ENCODE data around the gene PTP4A1. TPM values are rescaled to one million over a fixed set of nuclear protein-coding genes. Genes with fewer than 3 reads are reported as not detected.

PTP4A1 gene
- total RNA-seq, 1 experiment from 2014 or later, result 28.5 TPM

DNA sequence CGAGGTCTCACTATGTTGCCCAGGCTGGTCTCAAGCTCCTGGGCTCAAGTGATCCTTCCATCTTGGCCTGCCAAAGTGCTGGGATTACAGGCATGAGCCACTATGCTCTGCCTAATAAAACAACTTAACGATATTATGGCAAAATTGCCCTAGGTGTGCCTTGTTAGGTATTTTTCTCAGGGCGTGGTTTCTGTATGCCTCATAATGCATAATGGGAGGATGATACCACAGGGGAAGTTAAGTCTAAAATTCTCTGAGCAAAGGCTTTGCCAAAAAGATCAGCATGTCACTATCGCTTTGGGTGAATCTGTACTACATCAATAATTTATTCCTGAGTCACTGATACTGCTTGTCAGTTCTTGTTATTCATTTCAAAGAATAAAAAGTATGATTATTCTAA is 15.9 kb upstream of the PTP4A1 start:
- DNase-seq (ENCODE audit: low read depth), result no peak

DNA sequence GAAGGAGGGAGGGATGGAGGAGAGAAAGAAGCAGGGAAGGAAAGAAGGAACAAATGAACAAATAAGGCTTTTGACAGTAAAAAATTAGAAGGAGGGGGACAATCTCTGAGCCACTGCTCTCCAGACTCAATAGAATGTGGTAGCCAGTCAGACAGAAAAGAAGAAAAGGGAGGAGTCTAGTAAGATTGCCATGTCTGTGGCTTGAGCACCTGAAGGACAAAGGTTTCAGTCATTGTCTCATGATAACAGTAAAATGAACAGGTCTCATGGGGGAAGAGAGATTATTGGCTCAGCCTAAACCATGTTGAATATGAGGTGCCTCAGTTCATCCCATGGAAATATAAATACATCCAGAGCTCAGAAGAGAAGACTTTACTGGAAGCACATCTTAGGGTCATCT is 14.0 kb upstream of the PTP4A1 start:
- no peak for DNase-seq (ENCODE audit: low read depth)

DNA sequence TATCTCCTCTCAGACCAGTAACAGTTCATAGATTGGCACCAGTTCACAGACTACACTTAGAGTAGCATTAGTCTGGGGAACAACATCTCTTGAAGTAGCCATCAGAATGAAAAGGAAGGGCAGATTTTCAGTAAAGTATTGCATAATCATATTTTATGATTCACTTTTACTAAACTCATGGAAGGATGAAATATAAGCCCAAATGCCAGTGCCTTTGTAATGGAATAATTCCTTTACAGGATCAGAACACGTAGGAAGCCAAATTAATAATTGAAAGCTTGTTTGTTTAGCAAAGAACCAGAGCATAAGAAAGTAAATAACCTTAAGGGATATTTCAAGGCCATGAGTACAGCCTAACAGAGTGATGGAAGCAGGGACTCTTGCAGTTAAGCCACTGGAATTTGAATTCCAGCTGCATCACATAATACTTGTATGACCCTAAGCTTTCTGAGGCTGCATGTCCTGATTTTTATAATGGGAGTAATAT is 11.4 kb upstream of the PTP4A1 start:
- peak; percentile 28 for DNase-seq (ENCODE audit: low read depth)

DNA sequence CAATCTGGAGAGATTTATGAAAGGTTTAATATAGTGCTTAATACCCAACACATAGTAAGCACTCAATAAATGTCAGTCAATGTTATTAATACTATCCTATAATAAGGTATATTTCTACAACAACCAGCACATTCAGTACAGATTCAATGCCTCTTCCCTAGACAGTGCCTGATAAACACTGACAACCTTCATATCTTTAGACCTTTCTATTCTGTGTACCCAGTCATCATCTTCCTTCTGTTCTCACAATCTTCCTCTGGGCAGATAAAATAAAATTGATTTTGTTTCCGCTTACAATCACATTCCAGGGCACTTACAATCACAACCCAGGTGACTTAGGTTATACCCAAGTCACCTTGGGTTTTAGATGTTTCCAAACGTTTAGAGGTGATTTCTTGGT is 11.0 kb upstream of the PTP4A1 start:
- DNase-seq (ENCODE audit: low read depth), result no peak

DNA sequence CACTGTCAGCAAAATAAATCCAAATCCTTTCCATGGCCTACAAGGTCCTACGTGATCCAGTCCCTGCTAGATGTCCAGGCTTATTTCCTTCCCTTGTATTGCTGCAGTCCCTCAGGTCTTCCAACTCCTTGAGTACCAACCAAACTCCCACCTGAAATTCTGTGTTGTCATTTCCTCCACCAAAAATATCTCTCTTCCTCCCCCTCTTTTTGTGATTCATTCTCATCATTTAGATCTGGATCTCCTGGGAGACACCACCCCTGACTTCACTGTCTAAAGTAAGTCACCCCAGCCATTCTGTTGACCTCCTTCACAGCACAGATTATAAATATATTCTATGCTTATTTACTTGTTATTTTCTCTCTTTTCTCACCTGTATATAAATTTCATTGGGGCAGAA is 9.0 kb upstream of the PTP4A1 start:
- no peak for DNase-seq (ENCODE audit: low read depth)

DNA sequence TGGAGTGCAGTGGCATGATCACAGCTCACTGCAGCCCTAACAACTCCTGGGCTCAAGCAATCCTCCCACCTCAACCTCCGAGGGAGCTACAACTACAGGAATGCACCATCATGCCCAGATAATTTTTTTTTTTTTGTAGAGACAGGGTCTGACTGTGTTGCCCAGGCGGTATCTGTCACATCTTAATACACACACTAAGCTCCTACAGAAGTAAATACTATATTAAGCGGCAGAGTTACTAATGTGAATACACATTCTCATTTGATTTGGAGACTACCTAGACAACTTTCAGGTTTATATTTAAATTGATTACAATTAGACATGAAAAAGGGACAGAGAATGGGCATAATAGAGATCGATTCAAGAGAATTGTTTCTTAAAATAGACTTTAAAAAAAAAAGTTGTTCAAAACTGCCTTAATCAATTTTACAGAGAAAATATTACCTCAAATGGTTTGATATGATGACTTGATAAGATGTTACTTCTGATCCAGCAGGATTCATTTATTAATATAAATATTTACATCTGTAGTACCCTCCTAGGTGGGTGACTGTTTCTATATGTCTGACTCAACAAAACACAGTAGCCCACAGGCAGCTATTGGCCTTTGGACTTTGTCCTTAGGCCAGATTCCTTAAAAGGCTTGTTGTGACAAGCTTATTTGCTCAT is 7.1 kb upstream of the PTP4A1 start:
- DNase-seq (ENCODE audit: low read depth), result no peak

DNA sequence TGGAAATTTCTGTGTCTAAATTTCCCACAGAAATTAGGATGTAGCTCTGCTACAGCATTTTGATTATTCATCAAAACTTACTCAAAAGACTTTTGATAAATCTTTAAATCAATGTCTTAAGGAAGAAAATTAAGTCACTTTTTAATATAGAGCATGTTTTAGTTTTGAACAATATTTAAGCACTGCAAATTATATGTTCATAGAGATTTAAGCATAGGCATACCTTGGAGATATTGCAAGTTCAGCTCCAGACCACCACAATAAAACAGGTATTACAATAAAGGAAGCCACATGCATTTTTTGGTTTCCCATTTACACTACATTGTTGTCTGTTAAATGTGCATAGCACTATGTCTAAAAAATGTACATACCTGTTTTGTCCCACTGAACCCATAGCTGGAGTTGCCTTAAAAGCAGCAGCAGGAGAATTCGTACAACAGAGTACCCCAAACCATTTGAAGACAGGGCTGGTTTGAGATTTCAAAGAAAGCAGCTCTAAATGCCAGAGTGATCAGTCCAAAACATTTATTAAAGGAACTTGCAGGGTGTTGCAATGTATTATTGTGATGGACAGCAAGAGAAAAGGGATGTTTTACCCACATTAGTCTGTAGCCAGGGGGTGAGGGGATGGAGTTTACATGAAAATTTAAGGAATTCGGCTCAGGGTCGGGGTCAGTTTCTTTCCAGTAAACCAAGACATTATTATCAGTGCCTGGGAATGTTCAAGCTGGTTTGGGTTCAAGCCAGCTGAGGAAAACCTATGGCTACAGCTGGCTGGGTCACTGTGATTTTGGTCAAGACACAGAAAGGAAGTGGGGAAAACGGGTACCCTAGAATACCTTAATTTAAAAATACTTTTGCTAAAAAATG is 6.3 kb upstream of the PTP4A1 start:
- DNase-seq (ENCODE audit: low read depth), result no peak

DNA sequence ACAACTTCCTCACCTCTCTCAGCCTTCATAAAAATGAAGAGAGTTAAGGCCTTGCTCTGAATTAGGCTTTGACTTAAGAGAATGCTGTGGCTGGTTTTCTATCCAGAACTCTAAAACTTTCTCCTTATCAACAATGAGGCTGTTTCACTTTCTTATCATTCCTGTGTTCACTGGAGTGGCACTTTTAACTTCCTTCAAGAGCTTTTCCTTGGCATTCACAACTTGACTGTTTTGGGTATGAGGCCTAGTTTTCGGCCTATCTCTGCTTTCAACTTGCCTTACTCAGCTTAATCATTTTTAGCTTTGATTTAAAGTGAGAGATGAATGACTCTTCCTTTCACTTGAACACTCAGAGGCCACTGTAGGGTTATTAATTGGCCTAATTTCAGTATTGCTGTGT is 4.3 kb upstream of the PTP4A1 start:
- DNase-seq (ENCODE audit: low read depth), result no peak

DNA sequence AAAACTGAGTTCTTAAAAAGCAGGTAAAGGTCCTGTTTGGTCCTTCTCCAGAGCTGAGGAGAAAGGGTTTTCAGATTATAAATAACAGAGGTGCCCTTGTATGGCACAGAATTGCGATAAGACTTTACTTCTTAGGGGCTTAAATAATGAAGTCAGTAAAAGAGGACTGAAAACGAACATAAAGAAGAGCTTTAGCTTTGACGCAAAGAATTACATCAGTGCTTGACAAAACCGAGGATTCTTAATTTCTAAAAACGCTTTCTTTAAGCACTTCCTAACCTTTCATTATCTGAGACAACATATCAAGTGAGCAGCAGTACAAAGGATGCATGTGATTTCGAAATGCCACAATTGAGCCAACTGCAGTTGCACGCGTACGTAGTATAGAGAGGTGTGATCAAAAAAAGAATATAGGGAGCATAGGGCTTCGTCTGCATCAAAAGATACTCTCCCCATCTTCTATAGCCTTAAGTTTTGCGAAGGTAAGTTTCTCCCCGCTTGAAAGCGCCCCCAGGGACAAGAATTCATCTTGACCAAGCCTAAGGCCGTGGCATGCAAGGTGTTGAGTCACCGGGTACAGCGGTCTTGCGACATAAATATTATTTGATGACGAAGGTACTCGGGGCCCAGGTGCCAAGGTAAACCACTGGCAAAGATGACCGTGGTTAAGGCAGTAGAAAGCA is 778 bp upstream of the PTP4A1 start:
- DNase-seq (ENCODE audit: low read depth), result peak; percentile 69

DNA sequence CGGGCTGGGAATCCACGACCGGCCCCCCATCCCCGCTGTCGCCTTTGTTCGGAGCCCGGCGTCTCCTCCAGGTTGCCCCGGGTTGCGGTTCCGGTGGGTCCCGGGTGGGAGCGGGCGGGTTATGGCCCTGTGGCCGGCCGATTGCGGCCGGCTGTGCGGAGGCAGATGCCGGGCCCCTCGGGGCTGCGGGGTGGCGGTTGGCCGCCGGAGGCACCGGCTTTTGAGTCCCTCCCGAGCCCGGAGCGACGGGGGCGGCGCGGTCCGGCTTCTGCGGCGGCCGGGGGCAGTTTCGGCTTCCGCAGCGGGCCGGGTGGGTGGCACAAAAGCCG is 431 bp downstream of the PTP4A1 start:
- no peak for DNase-seq (ENCODE audit: low read depth)

DNA sequence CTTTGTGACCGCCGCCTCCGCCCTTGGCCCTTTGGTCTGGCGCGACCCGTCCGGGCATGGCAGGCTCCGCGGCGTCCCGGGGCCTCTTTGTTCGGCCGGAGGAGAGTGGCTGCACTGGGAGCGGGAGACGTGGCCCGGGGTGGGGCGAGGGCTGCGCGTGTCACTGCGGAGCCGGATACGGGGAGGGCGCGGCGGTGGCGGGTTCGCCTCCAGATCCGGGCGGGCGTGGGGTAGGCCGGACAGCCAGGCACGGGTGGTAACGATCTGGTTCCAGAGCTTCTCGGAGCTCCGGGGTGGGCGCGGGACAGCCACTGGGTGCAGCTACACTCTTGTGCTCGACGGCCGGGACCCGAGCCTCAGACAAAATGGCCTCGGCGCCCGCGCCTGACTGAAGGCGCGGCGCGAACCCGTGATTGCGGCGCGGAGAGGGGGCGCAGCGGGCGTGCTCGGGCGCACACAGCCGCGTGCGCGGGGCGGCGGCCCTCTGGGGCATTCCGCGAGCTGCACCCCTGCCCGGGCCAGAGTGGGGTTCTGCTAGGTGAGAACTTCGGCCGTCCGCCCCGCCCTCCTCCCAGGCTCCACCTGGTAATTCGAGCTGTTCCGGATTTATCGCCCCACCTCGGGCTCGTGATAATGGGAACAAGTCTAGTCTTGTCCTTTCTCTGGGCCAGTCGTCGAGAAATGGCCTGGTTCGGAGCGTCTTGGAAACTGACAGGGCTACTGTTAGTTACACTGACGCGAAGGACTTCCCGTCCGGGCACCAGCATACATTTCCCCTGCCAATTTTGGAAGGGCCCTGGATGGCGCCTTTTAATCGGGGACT is 1.0 kb downstream of the PTP4A1 start:
- DNase-seq (ENCODE audit: low read depth), result peak; percentile 66

DNA sequence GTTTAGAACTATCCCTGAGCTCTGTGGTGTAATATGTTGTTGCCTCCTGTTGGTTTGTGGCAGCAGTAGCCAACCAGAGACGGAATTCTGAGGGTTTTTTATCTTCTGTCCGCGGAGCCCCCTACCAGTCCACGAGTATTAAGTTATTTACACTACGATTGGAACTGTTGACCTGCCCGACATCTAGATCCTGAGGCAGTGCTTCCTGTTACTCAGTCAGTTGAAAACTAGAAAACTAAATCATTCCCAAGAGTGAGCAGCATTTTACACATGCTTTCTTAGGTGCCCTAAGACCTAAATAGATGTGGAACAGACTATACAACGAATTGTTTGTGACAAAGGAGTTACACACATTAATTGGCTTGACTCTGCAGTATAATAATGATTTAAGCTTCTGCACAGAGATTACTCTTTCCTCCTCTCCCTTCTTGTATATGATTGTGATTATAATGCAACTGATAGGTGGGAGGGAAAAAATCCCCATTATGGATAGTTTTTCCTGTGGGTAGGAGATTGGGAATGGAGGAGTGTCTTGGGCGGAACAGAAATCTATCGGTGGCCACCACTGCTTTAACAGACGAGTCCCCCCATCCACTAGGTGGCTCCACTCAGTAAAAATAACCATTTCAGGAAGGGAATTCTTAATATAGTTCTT is 1.7 kb downstream of the PTP4A1 start:
- peak; percentile 71 for DNase-seq (ENCODE audit: low read depth)

DNA sequence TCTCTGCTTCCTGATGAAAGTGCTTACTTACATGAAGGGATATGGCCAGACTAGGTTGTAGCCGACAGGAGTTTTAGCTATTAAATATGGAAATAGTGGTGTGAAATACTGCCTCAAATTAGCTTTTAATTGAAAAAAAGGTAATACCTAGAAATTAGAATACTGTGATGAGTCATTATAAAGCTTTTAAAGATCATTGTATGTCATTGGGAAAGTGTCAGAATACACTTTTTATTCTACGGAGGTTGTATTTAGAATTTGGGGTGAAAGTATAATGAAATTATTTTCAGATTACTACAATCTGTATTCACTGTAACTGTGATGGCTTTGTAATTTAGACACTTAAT is 2.2 kb downstream of the PTP4A1 start:
- DNase-seq (ENCODE audit: low read depth), result no peak

DNA sequence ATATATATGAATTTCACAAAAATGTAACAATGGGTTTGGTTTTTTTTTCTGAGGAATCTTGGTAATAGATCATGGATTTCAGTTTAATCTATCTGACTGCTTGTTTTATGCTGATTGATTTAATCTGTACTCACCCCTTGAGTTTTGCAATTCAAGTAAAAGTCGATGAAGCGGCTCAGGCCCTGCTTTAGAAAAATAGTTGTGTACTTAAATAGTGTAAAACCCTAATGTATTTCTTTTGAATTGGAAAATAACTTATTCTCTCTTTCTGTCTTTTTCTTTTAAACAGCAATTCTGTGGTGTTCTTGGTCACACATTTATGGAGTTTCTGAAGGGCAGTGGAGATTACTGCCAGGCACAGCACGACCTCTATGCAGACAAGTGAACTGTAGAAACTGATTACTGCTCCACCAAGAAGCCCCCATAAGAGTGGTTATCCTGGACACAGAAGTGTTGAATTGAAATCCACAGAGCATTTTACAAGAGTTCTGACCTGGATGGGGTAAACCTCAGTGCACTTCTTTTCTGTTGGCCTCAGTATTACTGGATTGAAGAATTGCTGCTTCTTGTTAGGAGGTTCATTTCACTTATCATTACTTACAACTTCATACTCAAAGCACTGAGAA is 4.0 kb downstream of the PTP4A1 start:
- no peak for DNase-seq (ENCODE audit: low read depth)

DNA sequence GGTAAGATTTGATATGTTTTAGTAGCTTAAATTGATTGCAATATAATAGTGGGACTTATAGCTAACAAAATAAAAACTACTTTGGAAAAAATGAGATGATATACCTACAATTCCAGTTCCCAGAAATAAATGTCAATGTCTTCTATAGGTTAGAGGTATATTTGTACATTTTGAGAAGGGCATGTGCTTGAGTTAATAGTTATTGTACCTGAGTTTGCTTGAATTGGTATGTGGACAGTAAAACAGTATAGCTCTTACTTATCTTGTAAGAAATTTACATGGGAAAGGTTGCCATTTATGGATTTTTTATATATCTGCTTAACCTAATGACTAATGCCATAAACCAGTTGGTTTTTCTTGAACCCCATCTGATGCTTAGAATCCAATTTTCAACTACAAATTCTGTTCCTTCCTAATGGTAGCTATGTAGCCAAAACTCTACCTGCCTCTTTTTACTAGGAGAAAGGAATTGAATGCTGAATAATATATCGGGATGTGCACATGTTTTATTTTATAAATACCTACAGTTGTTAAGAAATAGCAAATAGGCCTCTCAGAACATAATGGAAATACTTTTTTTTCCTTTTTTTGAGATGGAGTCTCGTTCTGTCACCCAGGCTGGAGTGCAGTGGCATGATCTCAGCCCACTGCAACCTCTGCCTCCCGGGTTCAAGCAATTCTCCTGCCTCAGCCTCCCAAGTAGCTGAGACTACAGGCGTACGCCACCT is 4.9 kb downstream of the PTP4A1 start:
- no peak for DNase-seq (ENCODE audit: low read depth)

DNA sequence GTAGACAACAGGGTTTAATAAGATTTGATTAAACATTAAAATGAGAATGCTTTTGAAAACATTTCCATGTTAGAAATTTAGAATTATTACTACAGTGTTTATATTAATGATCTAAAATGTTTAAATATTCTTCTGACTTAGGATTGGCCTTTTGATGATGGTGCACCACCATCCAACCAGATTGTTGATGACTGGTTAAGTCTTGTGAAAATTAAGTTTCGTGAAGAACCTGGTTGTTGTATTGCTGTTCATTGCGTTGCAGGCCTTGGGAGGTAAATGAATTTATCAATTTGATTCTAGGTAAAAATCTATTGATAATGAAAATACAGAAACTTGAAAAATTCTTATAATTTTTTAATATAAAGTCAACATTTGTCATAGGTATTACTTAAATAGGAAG is 6.5 kb downstream of the PTP4A1 start:
- no peak for DNase-seq (ENCODE audit: low read depth)

DNA sequence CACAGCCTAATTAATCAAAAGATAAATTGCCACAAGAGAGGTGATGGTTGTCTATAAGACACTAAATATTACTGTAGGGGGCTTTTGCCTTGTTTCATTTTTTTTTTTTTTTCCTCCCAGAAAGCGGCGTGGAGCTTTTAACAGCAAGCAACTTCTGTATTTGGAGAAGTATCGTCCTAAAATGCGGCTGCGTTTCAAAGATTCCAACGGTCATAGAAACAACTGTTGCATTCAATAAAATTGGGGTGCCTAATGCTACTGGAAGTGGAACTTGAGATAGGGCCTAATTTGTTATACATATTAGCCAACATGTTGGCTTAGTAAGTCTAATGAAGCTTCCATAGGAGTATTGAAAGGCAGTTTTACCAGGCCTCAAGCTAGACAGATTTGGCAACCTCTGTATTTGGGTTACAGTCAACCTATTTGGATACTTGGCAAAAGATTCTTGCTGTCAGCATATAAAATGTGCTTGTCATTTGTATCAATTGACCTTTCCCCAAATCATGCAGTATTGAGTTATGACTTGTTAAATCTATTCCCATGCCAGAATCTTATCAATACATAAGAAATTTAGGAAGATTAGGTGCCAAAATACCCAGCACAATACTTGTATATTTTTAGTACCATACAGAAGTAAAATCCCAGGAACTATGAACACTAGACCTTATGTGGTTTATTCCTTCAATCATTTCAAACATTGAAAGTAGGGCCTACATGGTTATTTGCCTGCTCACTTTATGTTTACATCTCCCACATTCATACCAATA is 7.8 kb downstream of the PTP4A1 start:
- no peak for DNase-seq (ENCODE audit: low read depth)

DNA sequence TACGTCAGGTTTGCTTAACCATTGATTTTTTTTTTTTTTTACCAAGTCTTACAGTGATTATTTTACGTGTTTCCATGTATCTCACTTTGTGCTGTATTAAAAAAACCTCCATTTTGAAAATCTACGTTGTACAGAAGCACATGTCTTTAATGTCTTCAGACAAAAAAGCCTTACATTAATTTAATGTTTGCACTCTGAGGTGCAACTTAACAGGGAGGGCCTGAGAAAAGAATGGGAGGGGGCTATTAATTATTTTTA is 8.4 kb downstream of the PTP4A1 start:
- DNase-seq (ENCODE audit: low read depth), result no peak

DNA sequence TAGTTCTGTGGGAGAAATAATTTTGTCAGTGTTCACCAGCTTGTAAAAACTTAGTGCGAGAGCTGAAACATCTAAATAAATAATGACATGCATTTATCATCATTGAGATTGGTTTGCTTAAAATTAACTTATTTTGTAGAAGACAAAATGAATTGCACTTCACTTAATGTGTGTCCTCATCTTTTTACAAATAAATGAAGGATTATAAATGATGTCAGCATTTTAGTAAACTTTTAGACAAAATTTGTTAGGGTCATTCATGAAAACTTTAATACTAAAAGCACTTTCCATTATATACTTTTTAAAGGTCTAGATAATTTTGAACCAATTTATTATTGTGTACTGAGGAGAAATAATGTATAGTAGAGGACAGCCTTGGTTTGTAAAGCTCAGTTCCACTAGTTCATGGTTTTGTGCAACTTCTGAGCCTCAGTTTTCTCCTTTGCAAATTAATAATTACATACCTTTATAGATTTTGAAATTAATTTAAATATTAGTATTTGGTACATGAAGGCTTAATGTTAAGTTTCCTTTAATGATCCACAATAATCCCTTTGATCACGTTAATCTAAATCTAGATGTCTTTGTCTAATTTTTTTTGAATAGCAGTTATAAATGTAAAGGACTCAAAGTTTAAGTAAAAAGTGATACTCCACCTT is 9.2 kb downstream of the PTP4A1 start:
- no peak for DNase-seq (ENCODE audit: low read depth)
